Measurements from ENCODE around the gene PTGDS.

- no peak for TF ChIP-seq CTCF (IDR thresholded peaks at IDR 0.05 in 8 of 11, conservative IDR thresholded peaks at IDR 0.05 in 3 of 11)
- TF ChIP-seq POLR2A (IDR thresholded peaks at IDR 0.05), result no peak
Measured at GRCh38 chr9:136994888-136995230, 17.6 kb downstream of the PTGDS start.
